ENCODE results near the gene FAM174B.

The FAM174B gene

GRCh38 chr15:92664178-92664900, 8.8 kb upstream of the FAM174B start:
- DNase-seq: no peak

- DNase-seq: no peak
Measured at GRCh38 chr15:92663250-92663951, 7.8 kb upstream of the FAM174B start.

GRCh38 chr15:92662762-92663161, 7.2 kb upstream of the FAM174B start:
- no peak for DNase-seq

GRCh38 chr15:92661956-92662355, 6.4 kb upstream of the FAM174B start:
- no peak for DNase-seq

GRCh38 chr15:92661069-92661468, 5.5 kb upstream of the FAM174B start:
- DNase-seq: no peak

GRCh38 chr15:92657486-92657885, 1.9 kb upstream of the FAM174B start:
- DNase-seq: no peak

GRCh38 chr15:92656089-92656488, 514 bp upstream of the FAM174B start:
- peak; percentile 55 for DNase-seq

GRCh38 chr15:92654662-92655061, 913 bp downstream of the FAM174B start:
- no peak for DNase-seq

GRCh38 chr15:92653836-92654539, 1.6 kb downstream of the FAM174B start:
- DNase-seq: peak; percentile 53

GRCh38 chr15:92653366-92653765, 2.2 kb downstream of the FAM174B start:
- no peak for DNase-seq

- DNase-seq: no peak
Measured at GRCh38 chr15:92652576-92652966, 3.0 kb downstream of the FAM174B start.

- DNase-seq: no peak
Measured at GRCh38 chr15:92651877-92652575, 3.5 kb downstream of the FAM174B start.

- no peak for DNase-seq
Measured at GRCh38 chr15:92650966-92651365, 4.6 kb downstream of the FAM174B start.

- DNase-seq: peak; percentile 97
Measured at GRCh38 chr15:92650256-92650655, 5.3 kb downstream of the FAM174B start.

- DNase-seq: no peak
Measured at GRCh38 chr15:92648190-92648875, 7.2 kb downstream of the FAM174B start.

GRCh38 chr15:92647467-92648163, 8.0 kb downstream of the FAM174B start:
- DNase-seq: no peak

- no peak for DNase-seq
Measured at GRCh38 chr15:92646216-92646615, 9.4 kb downstream of the FAM174B start.

- no peak for DNase-seq
Measured at GRCh38 chr15:92645731-92646130, 9.8 kb downstream of the FAM174B start.

- peak; percentile 84 for DNase-seq
Measured at GRCh38 chr15:92645051-92645631, 10.4 kb downstream of the FAM174B start.

- no peak for DNase-seq
Measured at GRCh38 chr15:92643849-92644815, 11.4 kb downstream of the FAM174B start.
